Fibroblast of skin of left quadriceps (primary cell): ENCODE results near the gene LRP5.

Experiments used
- DNase-seq, 2 experiments: peaks; one replicate each; pipeline ENCODE4 v3.0.0-alpha.2; 2013; ENCODE audit warnings: low read depth in 2 of 2

The LRP5 gene

GRCh38 chr11:68345776-68346461 lies 33.5 kb downstream of the LRP5 start:
- no peak for DNase-seq

- DNase-seq: no peak
Observed at GRCh38 chr11:68346462-68346790, 34.0 kb downstream of the LRP5 start.

- DNase-seq: no peak
Observed at GRCh38 chr11:68347345-68347744, 35.0 kb downstream of the LRP5 start.

GRCh38 chr11:68347841-68348240 lies 35.5 kb downstream of the LRP5 start:
- no peak for DNase-seq

GRCh38 chr11:68349461-68350249 lies 37.3 kb downstream of the LRP5 start:
- DNase-seq: no peak

- no peak for DNase-seq
Observed at GRCh38 chr11:68350759-68351449, 38.5 kb downstream of the LRP5 start.

- no peak for DNase-seq
Observed at GRCh38 chr11:68351450-68352275, 39.3 kb downstream of the LRP5 start.

- DNase-seq: no peak
Observed at GRCh38 chr11:68352591-68352990, 40.2 kb downstream of the LRP5 start.

GRCh38 chr11:68353118-68353517 lies 40.7 kb downstream of the LRP5 start:
- no peak for DNase-seq

GRCh38 chr11:68353669-68354068 lies 41.3 kb downstream of the LRP5 start:
- DNase-seq: no peak

- DNase-seq: peak; percentile 86 to 87
Observed at GRCh38 chr11:68354148-68354872, 41.9 kb downstream of the LRP5 start.

- no peak for DNase-seq
Observed at GRCh38 chr11:68355471-68355870, 43.1 kb downstream of the LRP5 start.

- no peak for DNase-seq
Observed at GRCh38 chr11:68357568-68357967, 45.2 kb downstream of the LRP5 start.

GRCh38 chr11:68358416-68358815 lies 46.0 kb downstream of the LRP5 start:
- no peak for DNase-seq

- DNase-seq: no peak
Observed at GRCh38 chr11:68361702-68362101, 49.3 kb downstream of the LRP5 start.

- DNase-seq: no peak
Observed at GRCh38 chr11:68362801-68363379, 50.5 kb downstream of the LRP5 start.

- no peak for DNase-seq
Observed at GRCh38 chr11:68363776-68364175, 51.4 kb downstream of the LRP5 start.

- DNase-seq: no peak
Observed at GRCh38 chr11:68364581-68364980, 52.2 kb downstream of the LRP5 start.

- no peak for DNase-seq
Observed at GRCh38 chr11:68365943-68366435, 53.6 kb downstream of the LRP5 start.

- no peak for DNase-seq
Observed at GRCh38 chr11:68367252-68367651, 54.9 kb downstream of the LRP5 start.

GRCh38 chr11:68369756-68370155 lies 57.4 kb downstream of the LRP5 start:
- DNase-seq: no peak
